Heart right ventricle (tissue), 16 donors: Measurements from ENCODE around the gene ARHGAP29. TPM values are rescaled to one million over a fixed set of nuclear protein-coding genes. Genes with fewer than 3 reads are reported as not detected.
A peak's percentile ranks its signal among the peaks of the same experiment; 100 is the strongest.

Experiments
- ATAC-seq, 8 donors: fragments of 200-7000 bp; cut with Tn5 transposase; one replicate each; pipeline ENCODE4 v1.9.1; 2020; ENCODE audit warnings: mild to moderate bottlenecking in 8 of 8, moderate library complexity in 8 of 8, moderate number of reproducible peaks in 1 of 8
- DNase-seq, 2 donors: peaks; one replicate each; pipeline ENCODE4 v3.0.0-alpha.2; 2020
- H3K27ac ChIP-seq, 10 donors: fragments of 200-600 bp; sonication (generic) in 2 of 10; one replicate each; pipeline versions ENCODE4 v1.5.0 to v1.8.0; 2020 to 2022; ENCODE audit warnings: mild to moderate bottlenecking in 3 of 10
- H3K27me3 ChIP-seq, 7 donors: fragments of 200-600 bp; one replicate each; pipeline ENCODE4 v1.8.0; 2021 to 2022; ENCODE audit warnings: mild to moderate bottlenecking in 2 of 7
- H3K36me3 ChIP-seq, 9 donors: fragments of 200-600 bp; sonication (generic) in 1 of 9; one replicate each; pipeline versions ENCODE4 v1.5.0 to v1.8.0; 2020 to 2022; ENCODE audit warnings: mild to moderate bottlenecking in 2 of 9
- H3K4me1 ChIP-seq, 9 donors: fragments of 200-600 bp; sonication (generic) in 1 of 9; one replicate each; pipeline versions ENCODE4 v1.5.0 to v1.8.0; 2020 to 2022; ENCODE audit warnings: mild to moderate bottlenecking in 4 of 9
- H3K4me3 ChIP-seq, 10 donors: fragments of 200-600 bp; sonication (generic) in 2 of 10; one replicate each; pipeline versions ENCODE4 v1.5.0 to v1.8.0; 2020 to 2022; ENCODE audit warnings: mild to moderate bottlenecking in 7 of 10, moderate library complexity in 2 of 10
- H3K9me3 ChIP-seq, 11 donors: fragments of 200-600 bp in 10 of 11; sonication (generic) in 2 of 11; one replicate each; pipeline versions ENCODE4 v1.5.0 to v1.8.0; 2013 to 2022; ENCODE audit warnings: mild to moderate bottlenecking in 2 of 11, control low read depth in 1 of 11, moderate library complexity in 1 of 11
- WGBS, 2 donors: extraction: QIAGEN DNeasy Blood & Tissue Kit; methylation state at CpG; one replicate each; pipeline ENCODE4 v1.1.7; 2013; ENCODE audit warnings: inconsistent platforms in 1 of 2; 5-methylcytosine and 5-hydroxymethylcytosine counted together
- intact Hi-C, 10 donors: fragments of 100-400 bp; cut with DNase I; formaldehyde crosslinking; loops; one replicate each; pipeline versions ENCODE4 v1.11.1 to v1.14.2; 2022
- polyA plus RNA-seq, 2 donors: library from polyadenylated mRNA; stranded (reverse); fragments of 200-250 nt; gene quantifications; one replicate each; pipeline ENCODE4 v1.2.3, GENCODE V29; 2013
- total RNA-seq, 10 donors: library from RNA; stranded (reverse); fragmentation: NEBNext Ultra II Directional in 3 of 10; extraction: Animal tissue kit (Norgen Biotek cat#: 25700) in 3 of 10; gene quantifications; one replicate each; pipeline versions ENCODE4 v1.2.1 to v1.2.4, GENCODE V29; 2021 to 2023
- TF ChIP-seq, protein P1 (sequence below), 9 donors: fragments of 200-600 bp; sonication (generic) in 2 of 9; IDR thresholded peaks; one replicate each; pipeline versions ENCODE4 v1.5.0 to v1.8.0; 2021 to 2022; ENCODE audit warnings: antibody characterized with exemption in 9 of 9, mild to moderate bottlenecking in 5 of 9, moderate library complexity in 1 of 9
- donor health status: Arrhythmogenic right ventricular cardiomyopathy.
- donor health status: ischemic (EF 13 %, LVEDD 7.1; RV severe dilation, severe dysfunction).
- donor health status: healthy with polysubstance abuse.
- donor health status: DM: no; HTN: yes; CAD: no.
- donor health status: DM: no; HTN: no; CAD: no.
- donor health status: ischemic (EF 25% LVEDD 6.9; RV normal size, moderate dysfunction).
- donor health status: ischemic (EF 25% LVEDD 5.7; RV mildly dilated, moderate dysfunction).
- donor health status: healthy.
- donor health status: DM: yes; HTN: yes; CAD: no.
- donor health status: Ischemic cardiomyopathy.
- donor health status: ischemic (EF 35%, LVEDD 5.7; RV mildly dilated, moderate dysfunction).
- donor health status: nonischemic (EF 11% LVEDD 7.7; RV severe dilation, severe dysfunction).
- donor health status: DM: yes; HTN: yes; CAD: no.
- donor health status: PGD.
- donor health status: ischemic (EF 29% LVEDD 5.4; RV normal size, mild dysfunction).
- donor health status: nonischemic (EF 23%, LVEDD 6.1; RV moderate dilation, normal function).

The ARHGAP29 gene
- total and polyA plus RNA-seq, 12 donors, result 8.8 to 34.3 (median 27.7) TPM

DNA sequence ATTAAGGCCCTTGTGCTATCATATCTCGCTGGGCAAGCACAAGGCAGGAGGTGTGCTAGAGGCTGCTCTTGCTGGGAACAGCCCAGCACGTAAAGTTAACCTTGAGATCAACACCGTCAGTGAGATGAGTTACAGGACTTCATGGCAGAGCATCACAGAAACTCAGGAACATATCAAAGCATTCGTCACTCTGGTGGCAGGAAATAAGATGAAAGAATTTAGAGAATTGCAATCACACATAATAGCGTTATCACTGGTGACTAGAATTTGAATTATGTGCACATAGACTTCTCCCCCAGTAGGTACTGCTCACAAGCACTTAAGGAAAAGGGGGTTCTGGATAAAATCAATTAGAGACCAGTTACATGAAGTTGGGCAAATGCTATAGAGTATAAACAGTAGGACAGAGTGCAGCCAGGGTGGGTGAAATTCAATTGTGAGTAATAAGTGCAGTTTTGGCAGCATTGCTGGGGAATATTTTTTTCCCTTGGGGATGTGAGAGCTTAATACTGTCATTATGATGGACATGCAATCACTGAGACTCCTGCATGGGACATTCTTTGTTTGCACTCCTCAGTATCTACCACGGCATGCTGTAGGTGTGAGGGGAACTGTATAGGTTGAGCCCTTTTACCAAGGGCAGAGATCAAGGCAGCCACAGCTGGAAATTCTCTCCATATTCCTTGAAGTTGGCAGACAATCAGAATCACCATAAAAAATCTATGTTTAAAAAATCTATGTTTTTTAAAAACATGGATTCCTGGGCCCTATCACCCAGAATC lies 44.2 kb upstream of the ARHGAP29 start:
- TF ChIP-seq, protein P1, sequence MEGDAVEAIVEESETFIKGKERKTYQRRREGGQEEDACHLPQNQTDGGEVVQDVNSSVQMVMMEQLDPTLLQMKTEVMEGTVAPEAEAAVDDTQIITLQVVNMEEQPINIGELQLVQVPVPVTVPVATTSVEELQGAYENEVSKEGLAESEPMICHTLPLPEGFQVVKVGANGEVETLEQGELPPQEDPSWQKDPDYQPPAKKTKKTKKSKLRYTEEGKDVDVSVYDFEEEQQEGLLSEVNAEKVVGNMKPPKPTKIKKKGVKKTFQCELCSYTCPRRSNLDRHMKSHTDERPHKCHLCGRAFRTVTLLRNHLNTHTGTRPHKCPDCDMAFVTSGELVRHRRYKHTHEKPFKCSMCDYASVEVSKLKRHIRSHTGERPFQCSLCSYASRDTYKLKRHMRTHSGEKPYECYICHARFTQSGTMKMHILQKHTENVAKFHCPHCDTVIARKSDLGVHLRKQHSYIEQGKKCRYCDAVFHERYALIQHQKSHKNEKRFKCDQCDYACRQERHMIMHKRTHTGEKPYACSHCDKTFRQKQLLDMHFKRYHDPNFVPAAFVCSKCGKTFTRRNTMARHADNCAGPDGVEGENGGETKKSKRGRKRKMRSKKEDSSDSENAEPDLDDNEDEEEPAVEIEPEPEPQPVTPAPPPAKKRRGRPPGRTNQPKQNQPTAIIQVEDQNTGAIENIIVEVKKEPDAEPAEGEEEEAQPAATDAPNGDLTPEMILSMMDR (IDR thresholded peaks at IDR 0.05), result no peak
- intact Hi-C loops, result no loop called here
- WGBS, 2 donors, result 30 to 42% methylated on average over 6 of the region's 6 CpGs
- Histone ChIP-seq H3K27me3 (no peaks in the 10 kb centered on the region), H3K27ac (no peak overlapping the region), H3K4me1 (peaks cover 0 to 34% (median 7%) of the 10 kb centered on the region in 9 donors), H3K36me3 (no peaks in the 10 kb centered on the region), H3K9me3 (no peaks in the 10 kb centered on the region), H3K4me3 (no peak overlapping the region)
- peak in 6 of 8 donors; percentile 40 to 87 (median 74) for ATAC-seq
- no peak for DNase-seq

DNA sequence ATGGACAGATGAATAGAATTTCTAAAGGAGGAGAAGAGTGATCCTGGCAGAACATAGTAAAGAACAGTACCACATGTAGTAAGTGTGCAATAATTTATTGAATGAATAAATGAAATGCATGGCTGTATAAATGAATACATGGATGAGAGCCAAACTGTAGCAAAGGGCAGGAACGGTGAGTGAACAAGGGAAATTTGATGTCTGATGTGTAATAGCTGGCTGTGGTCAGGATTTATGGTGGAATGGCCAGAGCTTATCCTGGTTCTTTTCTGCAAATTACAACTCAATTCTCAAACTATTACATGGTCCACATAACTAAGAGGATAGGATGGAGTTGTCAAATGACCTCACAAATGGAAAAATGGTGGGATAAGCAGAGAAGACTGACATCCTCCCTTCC lies 43.2 kb upstream of the ARHGAP29 start:
- ATAC-seq, result no peak
- peaks cover 0 to 24% (median 7%) of the 10 kb centered on the region in 9 donors for H3K4me1 ChIP-seq
- H3K4me3 ChIP-seq, result no peak overlapping the region
- H3K36me3 ChIP-seq, result no peaks in the 10 kb centered on the region
- intact Hi-C loops, result no loop called here
- TF ChIP-seq, protein P1 (IDR thresholded peaks at IDR 0.05), result no peak
- DNase-seq, result no peak
- H3K27ac ChIP-seq, result no peak overlapping the region
- H3K9me3 ChIP-seq, result no peaks in the 10 kb centered on the region
- WGBS, 2 donors, result 35 to 62% methylated on average over 1 of the region's 1 CpG
- H3K27me3 ChIP-seq, result no peaks in the 10 kb centered on the region

DNA sequence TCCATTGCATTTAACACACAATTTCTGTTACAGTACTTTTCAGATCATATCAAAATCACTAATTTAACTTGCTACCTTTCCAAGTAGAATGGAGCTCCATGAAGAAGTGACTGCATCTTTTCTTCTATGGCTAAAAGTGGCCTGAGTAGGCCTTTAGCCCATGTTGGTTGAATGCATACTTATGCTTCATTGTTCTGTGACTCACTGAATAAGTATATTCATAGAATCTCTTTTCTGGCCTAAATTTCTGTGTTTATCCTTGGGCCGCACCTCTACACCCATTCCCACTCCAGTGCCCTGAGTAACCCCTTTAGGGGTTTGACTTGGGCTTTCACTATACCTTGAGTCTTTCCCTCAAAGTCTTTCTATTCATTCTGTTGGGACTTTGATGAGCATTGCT lies 42.1 kb upstream of the ARHGAP29 start:
- ATAC-seq (no peak), DNase-seq (no peak)
- Histone ChIP-seq H3K9me3 (no peaks in the 10 kb centered on the region), H3K4me1 (peaks cover 0 to 18% (median 7%) of the 10 kb centered on the region in 9 donors), H3K36me3 (no peaks in the 10 kb centered on the region), H3K4me3 (no peak overlapping the region), H3K27me3 (no peaks in the 10 kb centered on the region), H3K27ac (no peak overlapping the region)
- TF ChIP-seq, protein P1 (IDR thresholded peaks at IDR 0.05), result no peak
- intact Hi-C loops, result no loop called here
- 93 to 97% methylated on average over 1 of the region's 1 CpG for WGBS, 2 donors

DNA sequence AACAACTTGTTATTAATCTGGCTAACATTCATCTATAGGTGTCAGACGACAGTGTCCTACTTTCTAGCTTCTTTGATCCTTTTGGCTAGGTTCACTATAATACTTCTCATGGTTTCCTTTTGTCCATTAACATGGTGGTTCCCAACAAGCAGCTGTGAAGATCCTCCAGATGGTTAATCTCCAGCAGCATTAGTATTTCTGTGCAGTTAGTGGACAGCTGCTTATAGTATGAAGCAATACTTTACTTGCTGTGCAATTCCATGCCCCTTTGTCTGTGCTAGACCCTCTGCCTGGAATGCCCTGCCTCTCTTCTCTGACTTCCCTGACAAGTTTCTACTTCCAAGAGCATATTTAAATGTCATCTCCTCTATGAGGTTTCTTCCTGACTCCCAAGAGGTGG lies 41.7 kb upstream of the ARHGAP29 start:
- Histone ChIP-seq H3K4me1 (peaks cover 0 to 18% (median 7%) of the 10 kb centered on the region in 9 donors), H3K4me3 (no peak overlapping the region), H3K9me3 (no peaks in the 10 kb centered on the region), H3K27me3 (no peaks in the 10 kb centered on the region), H3K36me3 (no peaks in the 10 kb centered on the region), H3K27ac (no peak overlapping the region)
- ATAC-seq (no peak), DNase-seq (no peak)
- WGBS, 2 donors, result 88 to 94% methylated on average over 1 of the region's 1 CpG
- intact Hi-C loops, result no loop called here
- TF ChIP-seq, protein P1 (IDR thresholded peaks at IDR 0.05), result no peak
